Pancreas (tissue), 10 donors: ENCODE measurements around the gene TRIM8. TPM values are rescaled to one million over a fixed set of nuclear protein-coding genes. Genes with fewer than 3 reads are reported as not detected.
A peak's percentile ranks its signal among the peaks of the same experiment; 100 is the strongest.

Source experiments
- ATAC-seq, 4 donors: fragments of 200-7000 bp; cut with Tn5 transposase; one replicate each; pipeline versions ENCODE4 v1.8.0 to v1.9.1; 2020; ENCODE audit warnings: mild to moderate bottlenecking in 4 of 4, moderate library complexity in 4 of 4
- DNase-seq, 6 donors: peaks; one replicate each; pipeline ENCODE4 v3.0.0-alpha.2; 2020
- FAIRE-seq: peaks from 2 replicates; lab custom pipeline; 2012; peaks lifted over from hg19 to GRCh38; lab: Jason Lieb, UNC
- H3K27ac ChIP-seq, 4 donors: fragments of 200-600 bp; sonication (generic); 1 replicate in 3 of 4; 2 replicates in 1 of 4; pipeline versions ENCODE4 v1.5.0 to v1.8.0; 2020
- H3K27me3 ChIP-seq, 4 donors: fragments of 200-600 bp; one replicate each; pipeline ENCODE4 v1.8.0; 2021
- H3K36me3 ChIP-seq, 3 donors: fragments of 200-600 bp; sonication (generic) in 1 of 3; one replicate each; pipeline versions ENCODE4 v1.5.0 to v1.8.0; 2020 to 2021
- H3K4me1 ChIP-seq, 3 donors: fragments of 200-600 bp; one replicate each; pipeline ENCODE4 v1.8.0; 2021
- H3K4me3 ChIP-seq, 4 donors: fragments of 200-600 bp; sonication (generic) in 2 of 4; one replicate each; pipeline versions ENCODE4 v1.5.0 to v1.8.0; 2020 to 2021
- H3K9me3 ChIP-seq, 4 donors: fragments of 200-600 bp; one replicate each; pipeline ENCODE4 v1.8.0; 2021
- CTCF ChIP-seq, 4 donors: fragments of 200-600 bp; sonication (generic) in 3 of 4; IDR thresholded peaks; one replicate each; pipeline versions ENCODE4 v1.5.0 to v1.8.0; 2021; ENCODE audit warnings: antibody characterized with exemption in 4 of 4
- WGBS, 2 donors: extraction: QIAGEN DNeasy Blood & Tissue Kit; methylation state at CpG; one replicate each; pipeline ENCODE4 v1.1.7; 2013; 5-methylcytosine and 5-hydroxymethylcytosine counted together
- intact Hi-C, 3 donors: fragments of 100-400 bp; cut with DNase I; formaldehyde crosslinking; loops; one replicate each; pipeline versions ENCODE4 v1.11.1 to v1.14.2; 2022
- polyA plus RNA-seq, 2 donors: library from polyadenylated mRNA; stranded (reverse); fragments of 200-250 nt; gene quantifications; one replicate each; pipeline ENCODE4 v1.2.3, GENCODE V29; 2013
- total RNA-seq, 6 donors: library from RNA; stranded (reverse); fragmentation: NEBNext Ultra II Directional in 4 of 6; extraction: Animal tissue kit (Norgen Biotek cat#: 25700) in 4 of 6; gene quantifications; one replicate each; pipeline versions ENCODE4 v1.2.1 to v1.2.4, GENCODE V29; 2021 to 2023
- donor health status: healthy with polysubstance abuse.
- donor health status: DM: no; HTN: no; CAD: no; lungs with moderate emphysema.
- donor health status: DM: no; HTN: no; CAD: no.
- donor health status: control.
- donor health status: control.
- donor health status: Bipolar disorder and iron deficiency.
- donor health status: DM: yes; HTN: yes; CAD: no.
- donor health status: DM: no; HTN: no; CAD: no.
- donor health status: DM: no; HTN: no; CAD: no.
- donor health status: DM: yes; HTN: yes; CAD: no.

The TRIM8 gene
- total and polyA plus RNA-seq, 8 donors = 42.2 to 106 (median 74.1) TPM

GRCh38 chr10:102601639-102602038 lies 42.6 kb upstream of the TRIM8 start:
- no peak for TF ChIP-seq CTCF (IDR thresholded peaks at IDR 0.05)
- intact Hi-C loops = no loop called here
- Histone ChIP-seq H3K27me3 (no peaks in the 10 kb centered on the region), H3K27ac (no peak overlapping the region), H3K9me3 (no peaks in the 10 kb centered on the region), H3K4me1 (no peaks in the 10 kb centered on the region), H3K4me3 (no peak overlapping the region), H3K36me3 (peaks cover 0 to 4% (median 0%) of the 10 kb centered on the region in 3 donors)
- WGBS, 2 donors = 91 to 95% methylated on average over 9 of the region's 9 CpGs
- ATAC-seq (no peak), DNase-seq (no peak), FAIRE-seq (no peak)

GRCh38 chr10:102602272-102603045 lies 41.8 kb upstream of the TRIM8 start:
- FAIRE-seq = no peak
- Histone ChIP-seq H3K4me3 (no peak overlapping the region), H3K4me1 (no peaks in the 10 kb centered on the region), H3K27ac (no peak overlapping the region), H3K36me3 (peaks cover 0 to 2% (median 0%) of the 10 kb centered on the region in 3 donors), H3K27me3 (no peaks in the 10 kb centered on the region), H3K9me3 (no peaks in the 10 kb centered on the region)
- no peak for DNase-seq
- peak in 3 of 4 donors; percentile 15 to 41 (median 27) for ATAC-seq
- TF ChIP-seq CTCF (IDR thresholded peaks at IDR 0.05) = no peak
- WGBS, 2 donors = 84 to 88% methylated on average over 4 of the region's 4 CpGs
- intact Hi-C loops = no loop called here

- DNase-seq = no peak
- Histone ChIP-seq H3K9me3 (no peaks in the 10 kb centered on the region), H3K27me3 (no peaks in the 10 kb centered on the region), H3K36me3 (no peaks in the 10 kb centered on the region), H3K4me1 (no peaks in the 10 kb centered on the region), H3K4me3 (no peak overlapping the region), H3K27ac (peak overlapping the region in 1 of 4 donors; percentile 10)
- FAIRE-seq = no peak
- ATAC-seq = peak in 1 of 4 donors; percentile 29
- 87 to 88% methylated on average over 7 of the region's 7 CpGs for WGBS, 2 donors
- intact Hi-C loops = no loop called here
- TF ChIP-seq CTCF (IDR thresholded peaks at IDR 0.05) = no peak
Measured at GRCh38 chr10:102603946-102604345, 40.3 kb upstream of the TRIM8 start.

- Histone ChIP-seq H3K27me3 (no peaks in the 10 kb centered on the region), H3K9me3 (no peaks in the 10 kb centered on the region), H3K36me3 (no peaks in the 10 kb centered on the region), H3K4me1 (no peaks in the 10 kb centered on the region), H3K27ac (peak overlapping the region in 1 of 4 donors; percentile 10), H3K4me3 (no peak overlapping the region)
- DNase-seq = no peak
- intact Hi-C loops = no loop called here
- WGBS, 2 donors = 72 to 79% methylated on average over 6 of the region's 6 CpGs
- peak in 1 of 4 donors; percentile 43 for ATAC-seq
- FAIRE-seq = no peak
- TF ChIP-seq CTCF (IDR thresholded peaks at IDR 0.05) = no peak
Measured at GRCh38 chr10:102604439-102604841, 39.8 kb upstream of the TRIM8 start.

GRCh38 chr10:102605712-102606111 lies 38.6 kb upstream of the TRIM8 start:
- no peaks in the 10 kb centered on the region for H3K27me3 ChIP-seq
- TF ChIP-seq CTCF (IDR thresholded peaks at IDR 0.05) = no peak
- no peak overlapping the region for H3K4me3 ChIP-seq
- no peaks in the 10 kb centered on the region for H3K9me3 ChIP-seq
- DNase-seq (peak in 1 of 6 donors; percentile 1), FAIRE-seq (no peak), ATAC-seq (no peak)
- no peaks in the 10 kb centered on the region for H3K36me3 ChIP-seq
- H3K27ac ChIP-seq = no peak overlapping the region
- intact Hi-C loops = no loop called here
- no peaks in the 10 kb centered on the region for H3K4me1 ChIP-seq
- 76 to 89% methylated on average over 5 of the region's 5 CpGs for WGBS, 2 donors
